GM12865 (cell line): ENCODE results near the gene CCDC106.

Experiments used
- DNase-seq: peaks from one replicate; pipeline ENCODE4 v3.0.0; 2010; ENCODE audit warnings: low read depth
- H3K4me3 ChIP-seq: 2 replicates; pipeline ENCODE4 v1.5.1; 2011; ENCODE audit warnings: mild to moderate bottlenecking, low read depth, low read length, control low read depth
- CTCF ChIP-seq: IDR thresholded peaks from 2 replicates; pipeline ENCODE4 v1.5.1; 2011; ENCODE audit warnings: low read length, control low read depth, low read depth, inconsistent platforms; ENCODE audit not compliant: insufficient read depth; ENCODE audit errors: missing control alignments

CCDC106 gene

GRCh38 chr19:55651236-55651635, 3.2 kb downstream of the CCDC106 start:
- no peak for TF ChIP-seq CTCF
- no peak overlapping the region for H3K4me3 ChIP-seq
- DNase-seq: no peak

- TF ChIP-seq CTCF: no peak
- DNase-seq: no peak
- H3K4me3 ChIP-seq: no peak overlapping the region; the same call in 1 of the 2 replicates
Observed at GRCh38 chr19:55652311-55653128, 4.5 kb downstream of the CCDC106 start.

- H3K4me3 ChIP-seq: peak overlapping the region; percentile 82
- TF ChIP-seq CTCF: peak; percentile 100
- DNase-seq: peak; percentile 99
Observed at GRCh38 chr19:55653651-55654322, 5.8 kb downstream of the CCDC106 start.

- H3K4me3 ChIP-seq: peak overlapping the region; percentile 82
- TF ChIP-seq CTCF: no peak
- DNase-seq: peak; percentile 100
Observed at GRCh38 chr19:55654323-55654867, 6.4 kb downstream of the CCDC106 start.

DNA sequence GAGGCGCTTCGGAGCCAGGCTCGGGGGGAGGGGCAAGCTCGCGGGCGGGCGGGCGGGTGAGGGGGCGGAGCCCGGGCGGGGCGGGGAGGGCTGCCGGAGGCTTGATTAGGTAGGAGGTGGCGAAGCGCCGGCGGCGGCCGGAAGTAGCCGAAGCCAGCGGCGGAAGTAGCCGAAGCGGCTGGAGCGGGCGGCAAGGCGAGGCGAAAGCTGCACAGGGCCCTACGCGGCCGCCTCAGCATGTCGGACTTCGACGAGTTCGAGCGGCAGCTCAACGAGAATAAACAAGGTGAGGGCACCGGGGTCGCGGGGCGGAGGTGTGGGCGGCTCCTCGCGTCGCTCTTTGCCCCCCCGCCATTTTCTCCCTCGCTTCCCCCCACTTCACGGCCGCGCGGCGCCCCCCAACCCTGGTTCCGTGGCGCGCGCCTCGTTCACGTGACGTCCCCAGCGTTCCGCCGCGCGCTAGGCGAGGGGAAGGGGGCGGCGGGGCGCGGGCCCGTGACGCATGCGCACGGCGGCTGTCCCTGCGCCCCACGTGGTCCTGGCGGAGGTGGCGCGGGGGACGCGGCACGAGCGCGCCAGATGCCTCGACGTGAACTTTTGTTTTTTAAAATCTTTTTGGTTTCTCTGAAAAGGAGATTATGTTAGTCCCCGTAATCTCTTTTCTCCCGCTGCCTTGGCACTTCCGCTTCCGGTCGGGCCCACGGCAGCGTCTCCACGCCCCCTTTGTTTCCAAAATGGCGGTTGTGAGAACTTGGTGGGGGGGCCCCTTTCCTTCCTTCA, 7.0 kb downstream of the CCDC106 start, which contains the start of gene U2AF2:
TSS of gene U2AF2 (plus strand) at position 168 of the 780 bp plus-strand sequence. CDS start at position 238, 70 bp downstream.
- TF ChIP-seq CTCF: no peak
- peak within 1 kb of the TSS; percentile 82 for H3K4me3 ChIP-seq
- DNase-seq: peak; percentile 97

- no peak for DNase-seq
- H3K4me3 ChIP-seq: peak overlapping the region; percentile 72
- TF ChIP-seq CTCF: no peak
Observed at GRCh38 chr19:55655648-55656040, 7.6 kb downstream of the CCDC106 start.
